Ammon's horn (tissue), 1 donor: ENCODE measurements around the gene NAGLU.
A peak's percentile ranks its signal among the peaks of the same experiment; 100 is the strongest.

ENCODE experiments used
- DNase-seq: peaks from one replicate; pipeline ENCODE4 v3.0.0-alpha.2; 2016; ENCODE audit warnings: low spot score

NAGLU gene

DNA sequence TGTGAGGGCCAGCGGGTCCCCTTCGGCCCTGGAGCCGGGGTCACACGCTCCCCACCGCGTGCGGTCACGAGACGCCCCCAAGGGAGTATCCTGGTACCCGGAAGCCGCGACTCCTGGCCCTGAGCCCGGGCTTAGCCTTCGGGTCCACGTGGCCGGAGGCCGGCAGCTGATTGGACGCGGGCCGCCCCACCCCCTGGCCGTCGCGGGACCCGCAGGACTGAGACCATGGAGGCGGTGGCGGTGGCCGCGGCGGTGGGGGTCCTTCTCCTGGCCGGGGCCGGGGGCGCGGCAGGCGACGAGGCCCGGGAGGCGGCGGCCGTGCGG is at the start of gene NAGLU:
NAGLU (plus strand) TSS at position 194 of the 324 bp plus-strand sequence; CDS start at position 226, 32 bp downstream.
- peak; percentile 92 for DNase-seq

DNA sequence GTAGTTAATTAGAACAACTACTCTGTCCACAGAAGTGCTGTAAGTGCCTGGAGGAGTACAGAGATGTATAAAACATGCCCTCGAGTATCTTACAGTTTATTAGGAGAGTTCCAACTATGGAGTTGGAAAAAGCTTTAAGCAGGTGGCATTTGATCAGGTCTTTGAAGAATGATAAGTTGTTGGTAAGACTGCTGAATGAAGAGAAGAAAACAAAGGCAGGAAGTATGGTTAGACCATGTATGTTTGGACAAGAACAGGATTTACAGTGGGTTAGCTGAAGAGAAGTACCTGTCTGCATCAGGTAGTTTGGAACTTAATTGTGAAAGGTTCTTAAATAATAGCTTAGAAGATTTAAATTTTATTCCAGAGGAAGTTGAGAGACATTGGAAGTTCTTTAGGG is 48.0 kb upstream of the NAGLU start:
- DNase-seq, result no peak

DNA sequence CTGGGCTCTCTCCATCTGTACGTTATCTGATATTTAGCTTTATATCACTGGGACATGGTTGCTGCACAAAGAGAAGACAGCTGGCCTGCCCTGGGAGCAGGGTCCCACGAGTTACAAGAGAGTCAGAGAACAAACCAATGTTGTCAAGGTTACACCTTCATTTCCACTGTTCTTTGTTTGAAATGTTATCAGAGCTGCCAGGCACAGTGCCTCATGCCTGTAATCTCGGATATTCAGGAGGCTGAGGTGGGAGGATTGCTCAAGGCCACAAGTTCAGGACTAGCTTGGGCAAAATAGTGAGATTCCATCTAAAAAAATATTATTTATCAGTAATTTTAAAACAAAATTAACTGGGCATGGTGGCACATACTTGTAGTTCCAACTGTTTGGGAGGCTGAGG is 42.7 kb upstream of the NAGLU start:
- no peak for DNase-seq

DNA sequence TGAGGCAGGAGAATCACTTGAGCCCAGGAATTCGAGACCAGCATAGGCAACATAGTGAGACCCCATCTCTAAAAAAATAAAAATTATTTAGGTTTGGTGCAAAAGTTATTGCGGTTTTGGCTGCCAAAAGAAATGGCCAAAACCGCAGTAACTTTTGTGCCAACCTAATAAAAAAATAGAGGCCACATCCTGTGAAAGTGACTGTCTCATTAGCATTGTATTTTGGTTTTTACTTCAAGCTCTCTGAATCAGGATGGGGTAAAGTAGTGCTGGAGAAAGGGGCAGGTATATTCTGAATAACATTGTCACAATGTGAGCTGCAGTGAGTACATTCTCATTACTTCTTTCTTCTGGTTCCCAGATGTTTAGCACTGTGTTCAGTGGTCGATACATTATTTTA is 41.4 kb upstream of the NAGLU start:
- DNase-seq, result no peak

DNA sequence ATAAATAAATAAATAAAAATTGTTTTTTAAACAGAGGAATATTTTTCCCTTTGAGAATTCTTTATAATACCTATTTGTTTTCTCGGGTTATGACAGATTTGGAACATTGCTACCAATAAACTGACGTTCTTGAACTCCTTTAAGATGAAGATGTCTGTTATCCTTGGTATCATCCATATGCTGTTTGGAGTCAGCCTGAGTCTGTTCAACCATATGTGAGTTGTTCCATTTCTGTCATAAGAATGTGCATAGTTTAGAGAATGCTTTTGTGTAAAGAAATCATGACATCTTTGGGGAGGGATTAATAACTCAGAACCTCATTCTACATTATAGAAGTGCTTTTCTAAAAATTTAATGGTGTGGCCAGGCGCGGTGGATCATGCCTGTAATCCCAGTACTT is 37.2 kb upstream of the NAGLU start:
- DNase-seq, result no peak

DNA sequence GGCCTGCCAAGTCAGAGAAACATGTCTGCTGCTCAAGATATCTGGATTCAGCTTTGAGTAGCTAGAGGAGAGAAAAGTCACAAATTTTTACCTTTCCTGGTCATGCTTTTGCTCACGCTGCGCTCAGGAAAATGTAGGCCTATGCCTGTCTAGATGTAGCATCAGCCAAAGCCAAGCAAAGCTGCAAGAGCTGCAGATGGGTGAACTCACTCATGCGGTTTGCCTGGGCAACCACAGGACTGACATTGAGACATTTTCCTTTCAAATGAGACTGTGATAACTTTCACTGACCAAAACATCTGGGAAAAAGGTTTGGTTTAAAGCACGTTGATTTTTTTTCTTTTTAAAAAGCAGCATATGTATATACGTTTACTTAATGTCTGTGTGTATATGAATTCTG is 34.0 kb upstream of the NAGLU start:
- no peak for DNase-seq

DNA sequence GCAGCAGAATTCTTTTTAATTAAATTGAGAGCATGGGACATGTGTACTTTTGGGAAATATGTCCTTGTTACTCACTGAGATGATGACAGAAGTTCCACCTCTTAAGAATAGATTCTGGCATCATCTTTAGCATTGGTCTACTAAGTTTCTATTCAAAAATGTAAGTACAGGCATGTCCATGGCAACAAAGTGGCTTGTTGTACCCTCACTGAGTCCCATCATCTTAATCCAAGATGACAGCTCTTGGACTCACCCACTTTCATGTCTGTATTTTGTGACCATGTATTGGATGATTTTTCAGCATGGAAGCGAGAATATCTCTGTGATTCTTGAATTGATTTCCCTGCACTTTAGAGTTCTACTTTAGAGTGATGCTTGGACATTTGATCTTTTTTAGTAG is 33.1 kb upstream of the NAGLU start:
- no peak for DNase-seq

DNA sequence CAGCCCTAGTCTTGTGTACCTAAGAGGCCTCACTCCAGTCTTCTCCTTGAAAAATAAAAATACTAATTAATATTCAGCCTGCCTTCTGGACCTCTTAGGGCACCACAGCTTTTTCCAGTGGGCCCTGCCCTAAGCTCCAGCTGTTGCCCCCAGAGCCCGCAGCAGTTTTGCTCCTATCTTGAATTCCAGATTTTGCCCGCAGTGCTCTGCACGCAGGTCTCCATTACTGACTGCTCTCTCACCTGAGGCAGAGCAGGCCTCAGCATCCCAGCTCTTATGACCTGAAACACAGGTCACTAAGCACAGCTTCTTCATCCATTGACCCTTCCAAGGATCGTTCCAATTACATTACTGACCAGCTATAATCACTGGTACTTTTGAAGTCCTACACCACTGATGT is 28.4 kb upstream of the NAGLU start:
- DNase-seq, result no peak

DNA sequence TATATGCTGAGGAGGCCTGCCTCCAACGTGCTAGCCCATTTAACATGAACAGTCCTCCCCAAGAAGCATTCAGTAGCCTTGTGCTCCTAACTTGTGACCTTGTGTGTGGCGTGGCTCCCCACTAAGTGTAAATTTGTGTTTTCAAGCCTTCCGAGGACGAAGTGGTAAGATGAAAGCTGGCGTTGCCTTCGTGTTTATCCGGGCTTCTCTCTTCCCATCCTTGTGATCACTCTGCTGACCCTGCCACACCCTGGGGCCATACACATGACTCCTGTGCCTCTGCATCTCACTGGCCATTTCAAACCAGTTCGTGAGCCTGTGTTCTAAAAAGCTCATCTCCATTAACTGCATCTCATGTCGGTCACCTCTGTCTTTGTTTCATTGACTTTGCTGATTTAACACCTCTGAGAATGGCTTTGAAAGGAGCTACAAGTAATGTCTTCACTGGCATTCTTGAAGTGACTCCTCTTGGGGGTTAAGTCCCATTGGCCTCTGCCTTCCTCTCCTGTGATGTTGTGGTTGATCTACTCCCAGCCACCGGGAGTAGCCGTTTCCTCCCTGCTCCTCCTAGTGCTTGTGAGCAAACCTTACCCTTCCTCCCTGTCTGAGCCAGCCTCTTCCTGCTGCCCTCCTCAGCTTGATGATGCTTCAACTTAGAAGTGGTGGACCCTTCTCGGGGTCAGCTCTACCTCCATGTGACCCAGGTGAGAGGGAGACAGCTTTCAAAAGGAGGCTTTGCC is 27.4 kb upstream of the NAGLU start:
- no peak for DNase-seq

DNA sequence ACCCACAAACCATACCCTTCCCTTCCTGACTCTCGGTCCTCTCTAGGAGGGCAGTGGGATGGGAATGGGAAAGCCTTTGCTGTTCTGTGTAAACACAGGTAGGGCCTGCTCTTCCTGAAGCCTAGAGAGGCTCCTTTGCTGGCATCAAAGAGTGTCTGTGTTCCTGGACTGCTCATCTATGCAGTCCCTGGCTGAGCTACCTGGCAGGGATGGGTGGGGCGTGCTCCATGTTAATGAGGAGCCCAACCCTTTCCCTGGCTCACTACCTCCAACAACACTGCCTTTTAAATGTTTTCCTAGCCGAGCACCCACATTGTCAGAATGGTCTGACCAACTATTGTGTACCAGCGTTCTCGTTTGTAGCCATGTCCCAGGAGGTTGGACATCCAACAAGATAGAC is 26.6 kb upstream of the NAGLU start:
- no peak for DNase-seq

DNA sequence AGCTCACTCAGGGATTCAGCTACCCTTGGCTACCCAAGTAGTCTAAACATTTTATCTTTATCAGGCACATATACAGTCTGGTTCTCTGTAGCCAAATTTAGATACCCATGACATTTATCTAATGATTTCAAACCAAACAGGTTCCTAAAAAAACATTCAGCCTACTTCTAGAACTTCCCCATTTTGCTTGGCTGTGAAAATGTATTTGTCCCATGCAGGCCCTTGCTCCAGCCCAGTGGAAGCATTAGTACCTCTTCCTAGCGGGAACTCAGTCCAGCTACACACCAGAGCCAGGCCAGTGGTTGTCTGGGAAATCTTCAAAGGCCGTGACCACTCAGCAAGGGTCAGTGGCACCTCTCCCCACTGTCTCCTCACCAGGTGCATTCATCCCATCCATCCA is 26.2 kb upstream of the NAGLU start:
- no peak for DNase-seq

DNA sequence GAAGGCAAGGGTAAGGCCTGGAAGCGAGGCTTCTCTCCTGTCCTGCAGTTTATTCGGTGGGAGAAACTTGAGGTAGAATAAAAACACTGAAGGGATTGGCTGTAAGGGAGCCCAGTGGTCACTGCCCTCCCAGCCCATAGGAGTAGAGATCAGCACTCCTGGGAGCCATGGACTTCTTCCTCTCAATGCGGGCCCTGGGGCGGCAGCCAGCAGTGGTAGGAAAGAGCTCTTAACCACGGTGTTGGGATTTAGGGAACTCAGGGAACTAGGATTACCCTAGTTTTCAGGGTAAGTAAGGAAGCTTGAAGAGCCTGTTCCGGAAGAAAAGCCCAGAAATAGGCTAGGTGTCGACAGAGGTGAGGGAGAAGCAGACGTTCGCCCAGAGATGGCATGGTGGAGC is 23.8 kb upstream of the NAGLU start:
- DNase-seq, result no peak

DNA sequence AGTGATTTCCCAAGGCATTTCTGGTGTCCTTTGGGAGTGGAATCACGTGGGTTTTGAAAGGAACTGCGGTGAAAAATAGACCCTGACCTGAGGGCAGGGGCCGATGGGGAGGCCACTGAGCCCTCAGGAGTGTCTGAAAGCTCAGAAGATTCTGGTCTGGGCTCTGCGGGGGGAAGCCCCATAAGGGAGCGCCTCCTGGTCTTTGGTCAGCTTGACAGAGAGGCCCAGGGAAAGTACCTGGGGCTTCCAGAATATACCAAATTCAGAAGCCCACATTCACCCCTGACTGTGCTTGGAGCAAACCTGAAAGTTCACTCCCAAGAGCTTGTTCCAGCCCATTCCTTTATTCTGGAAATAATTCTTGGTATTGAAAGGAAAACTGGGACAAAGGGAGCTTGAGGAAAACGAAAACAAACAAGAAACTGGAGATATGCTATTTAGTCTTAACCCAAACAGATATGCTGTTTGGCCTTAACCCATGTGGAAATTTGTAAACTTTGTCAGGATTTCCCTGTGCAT is 23.2 kb upstream of the NAGLU start:
- DNase-seq, result no peak

DNA sequence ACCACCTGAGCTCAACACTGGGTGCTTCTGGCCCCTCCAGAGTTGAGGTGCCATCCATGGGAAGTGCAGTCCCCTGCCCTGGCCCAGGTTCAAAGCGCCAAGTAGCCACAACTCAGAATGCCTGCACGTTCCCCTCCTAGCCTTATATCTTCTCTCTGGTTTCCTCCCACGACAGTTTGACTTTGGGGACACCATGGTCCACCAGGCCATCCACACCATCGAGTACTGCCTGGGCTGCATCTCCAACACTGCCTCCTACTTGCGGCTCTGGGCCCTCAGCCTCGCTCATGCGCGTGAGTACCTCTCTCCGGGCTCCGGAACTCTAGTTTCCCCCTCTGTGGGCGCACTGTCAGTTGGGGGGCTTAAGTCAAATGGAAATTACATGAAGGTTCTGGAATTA is 22.4 kb upstream of the NAGLU start:
- DNase-seq, result no peak

DNA sequence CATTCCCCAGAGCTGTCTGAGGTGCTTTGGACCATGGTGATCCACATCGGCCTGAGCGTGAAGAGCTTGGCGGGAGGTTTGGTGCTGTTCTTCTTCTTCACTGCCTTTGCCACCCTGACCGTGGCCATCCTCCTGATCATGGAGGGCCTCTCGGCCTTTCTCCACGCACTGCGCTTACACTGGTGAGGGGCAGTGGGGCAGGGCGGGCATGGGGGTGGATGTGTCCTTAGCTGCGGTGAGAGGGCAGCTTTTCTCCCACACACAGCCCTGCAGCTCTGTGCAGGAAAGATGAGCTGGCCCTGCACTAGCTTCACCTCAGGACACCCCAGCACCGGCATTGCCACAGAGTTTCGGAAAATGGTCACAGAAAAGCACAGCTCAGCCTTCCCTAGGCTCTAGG is 21.8 kb upstream of the NAGLU start:
- DNase-seq, result no peak

DNA sequence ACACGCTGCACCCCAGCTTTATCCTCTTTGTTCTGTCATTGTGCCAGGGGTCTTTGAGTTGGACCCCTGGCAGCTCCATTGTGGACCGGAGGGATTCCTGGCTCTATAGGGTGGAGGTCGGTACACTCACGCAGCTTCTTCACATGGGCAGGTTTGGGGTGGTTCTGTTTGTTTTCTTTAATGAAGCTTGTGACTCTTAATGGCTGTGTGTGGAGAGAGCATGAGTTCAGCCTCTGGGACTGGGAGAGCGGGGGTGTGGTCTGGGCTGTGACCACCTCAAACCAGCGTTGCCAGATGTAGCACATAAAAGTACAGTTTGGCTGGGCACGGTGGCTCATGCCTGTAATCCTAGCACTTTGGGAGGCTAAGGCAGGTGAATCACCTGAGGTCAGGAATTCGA is 21.2 kb upstream of the NAGLU start:
- DNase-seq, result no peak

DNA sequence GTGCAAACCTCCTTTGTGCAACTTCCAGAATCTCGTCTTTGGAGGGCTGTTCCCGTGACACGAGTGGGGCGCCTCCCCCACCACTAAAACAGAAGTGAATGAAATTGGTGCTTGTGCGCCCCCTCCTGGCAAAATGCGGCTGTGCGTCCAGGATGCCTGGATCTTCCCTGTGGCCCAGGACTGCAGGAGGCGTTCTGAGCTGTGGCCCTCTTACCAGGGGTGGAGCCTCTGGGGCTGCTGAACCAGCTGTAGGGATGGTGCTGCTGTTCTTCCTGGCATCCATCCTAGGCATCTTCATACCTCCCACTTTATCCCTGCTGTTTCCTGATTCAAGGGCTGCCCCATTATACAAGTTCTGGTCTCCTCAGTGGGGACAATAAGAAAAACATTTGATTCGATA is 18.5 kb upstream of the NAGLU start:
- DNase-seq, result peak; percentile 83

DNA sequence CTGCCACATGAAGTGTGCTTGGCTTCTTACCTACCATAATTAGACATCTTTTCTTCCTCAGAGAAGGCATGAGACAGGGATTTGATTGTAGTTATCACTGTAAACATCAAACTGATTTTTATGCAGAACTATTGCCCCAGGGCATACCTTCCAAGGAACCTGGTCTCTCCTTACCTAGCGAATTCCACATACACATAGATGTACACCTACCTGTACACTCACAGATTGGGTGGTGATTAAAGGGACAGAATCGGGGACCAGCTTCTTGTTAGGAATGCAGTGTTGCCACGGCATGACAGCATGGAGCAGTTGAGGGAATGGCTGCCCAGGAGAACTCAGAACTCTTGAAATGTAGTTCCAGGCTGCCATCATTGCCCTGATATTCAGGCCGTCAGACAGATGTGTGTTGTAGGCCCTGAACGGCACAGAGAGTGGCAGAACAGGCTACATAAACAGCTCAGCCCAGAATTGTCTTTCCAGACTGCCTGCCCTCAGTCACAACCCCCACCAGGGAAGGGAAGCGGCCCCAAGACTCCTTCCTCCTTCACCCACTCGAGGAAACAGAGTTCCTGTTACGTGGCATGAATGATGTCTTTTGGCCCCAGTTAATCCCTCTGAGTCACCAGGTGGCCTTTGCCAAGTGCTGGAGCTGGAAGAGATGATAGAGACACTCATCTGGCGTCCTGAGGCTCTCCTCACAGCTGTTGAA is 17.8 kb upstream of the NAGLU start:
- DNase-seq, result peak; percentile 71

DNA sequence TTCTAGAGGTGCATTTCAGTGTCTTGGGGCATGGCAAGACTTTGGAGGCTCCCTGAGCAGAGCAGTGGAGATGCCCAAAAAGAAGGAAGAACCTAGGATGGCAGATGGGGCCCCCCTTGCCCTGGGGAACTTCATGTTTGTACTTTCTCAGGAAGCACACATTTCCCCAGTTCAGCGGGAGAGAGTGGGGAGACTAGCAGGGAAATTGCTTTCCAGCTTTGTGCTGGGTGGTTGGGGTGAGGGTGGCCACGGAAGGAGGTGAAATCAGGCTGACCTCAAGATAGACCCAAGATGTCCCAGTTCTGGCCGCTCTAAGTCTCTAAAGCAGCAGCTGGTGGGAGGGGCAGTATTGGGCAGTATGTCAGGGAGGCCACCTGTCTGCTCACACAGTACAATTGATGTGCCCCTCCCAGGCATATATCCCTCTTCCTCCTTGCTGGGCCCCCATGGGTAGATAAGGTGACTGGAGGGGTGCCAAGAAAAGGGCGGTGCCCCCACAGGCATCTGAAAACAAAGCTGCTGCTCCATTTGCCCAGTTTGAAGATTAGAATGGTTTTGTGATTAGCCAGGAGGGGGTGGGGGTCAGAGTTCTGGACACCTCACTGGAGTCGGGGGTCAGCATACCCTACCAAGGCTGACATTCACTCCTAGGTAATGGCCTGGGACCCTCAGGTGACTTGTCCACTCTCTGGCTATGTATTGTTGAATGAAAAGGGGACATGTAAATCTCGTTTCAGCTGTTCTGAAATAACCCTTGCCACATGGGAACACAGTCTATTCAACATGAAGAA is 17.1 kb upstream of the NAGLU start:
- no peak for DNase-seq

DNA sequence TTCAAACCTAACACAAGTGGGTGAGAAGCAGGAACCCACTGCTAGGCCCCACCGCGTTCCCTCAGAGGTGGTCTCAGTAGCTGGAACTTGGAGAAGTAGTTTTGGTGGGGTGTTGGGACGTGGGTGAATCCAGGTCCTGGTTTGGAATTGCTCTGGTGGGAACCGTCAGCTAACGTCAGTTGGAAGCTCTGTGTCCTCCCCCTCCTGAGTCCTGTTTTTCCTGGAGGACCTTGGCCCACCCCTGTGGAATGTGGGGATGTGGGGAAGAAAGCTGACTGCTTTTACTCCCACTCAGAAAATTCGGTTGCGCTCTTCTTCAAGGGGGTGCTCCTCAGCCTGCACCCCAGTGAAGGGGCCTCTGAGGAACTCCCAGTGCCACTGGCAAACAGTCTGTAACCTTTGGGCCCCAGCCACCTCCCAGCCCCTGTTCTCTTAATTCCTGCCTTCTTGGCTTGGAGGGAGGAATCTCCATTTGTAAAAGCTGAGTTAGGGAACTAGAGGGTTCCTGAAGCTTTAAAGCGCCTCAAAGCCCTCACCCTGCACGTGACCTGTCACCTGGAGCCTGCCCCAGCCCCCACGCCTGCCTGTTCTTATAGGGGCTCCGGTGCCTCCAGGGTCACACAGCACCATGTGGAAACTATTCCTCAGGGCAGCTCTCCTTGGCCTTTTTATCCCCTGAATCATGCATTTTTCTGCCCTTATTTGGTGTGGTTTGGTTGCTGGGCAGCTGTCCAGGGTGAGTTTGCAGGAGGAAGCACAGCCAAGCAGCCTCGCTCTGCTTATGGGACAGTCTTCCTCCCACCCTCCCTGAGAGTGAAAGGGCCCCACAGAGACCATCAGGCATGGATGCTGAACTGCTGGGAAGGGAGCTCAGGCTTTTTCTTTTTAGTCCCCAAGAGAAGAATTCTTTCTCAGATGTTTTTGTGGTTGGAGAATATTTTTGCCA is 16.2 kb upstream of the NAGLU start:
- DNase-seq, result peak; percentile 90

DNA sequence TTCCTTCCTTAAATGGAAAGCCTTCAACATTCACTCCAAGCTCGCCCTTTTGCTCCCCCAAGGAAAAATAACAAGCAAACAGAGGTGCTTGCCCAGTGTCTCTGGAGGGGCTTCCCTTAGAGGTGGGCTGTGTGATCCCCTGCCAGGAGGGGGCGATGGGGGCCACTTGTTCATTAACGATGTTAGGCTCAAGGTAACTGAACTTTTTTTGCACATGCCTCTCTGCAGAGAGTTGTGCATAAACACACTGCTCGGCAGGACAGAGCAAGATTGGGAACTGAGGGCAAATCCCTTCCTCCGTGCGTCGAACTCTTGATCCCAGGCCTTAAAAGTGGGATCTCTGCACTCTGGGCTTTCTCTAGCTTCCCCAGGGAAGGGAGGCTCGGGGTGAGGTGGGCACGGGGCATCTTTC is 15.5 kb upstream of the NAGLU start:
- DNase-seq, result no peak

DNA sequence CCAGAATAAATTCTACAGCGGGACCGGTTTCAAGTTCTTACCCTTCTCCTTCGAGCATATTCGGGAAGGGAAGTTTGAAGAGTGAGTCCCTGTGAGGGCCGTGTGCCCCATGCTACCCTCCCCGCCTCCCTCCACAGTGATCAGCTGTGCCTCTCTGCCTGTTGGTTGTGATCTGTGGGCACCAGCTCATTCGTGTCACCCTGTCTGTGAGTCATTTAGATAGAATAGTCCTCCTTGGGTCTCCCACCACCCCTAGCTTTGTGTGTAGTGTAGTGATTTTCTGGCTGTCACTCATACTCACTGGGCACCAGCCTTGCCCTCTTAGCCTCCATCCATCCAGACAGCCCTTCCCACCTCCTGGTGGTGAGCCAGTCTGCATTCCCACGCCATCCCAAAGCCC is 15.0 kb upstream of the NAGLU start:
- DNase-seq, result no peak
